GM12891 (cell line): ENCODE measurements around the gene FCRL1.

Experiments used
- PAX5 ChIP-seq: IDR thresholded peaks from 2 replicates; pipeline ENCODE4 v1.6.1; 2011; ENCODE audit warnings: low read length, moderate library complexity, mild to moderate bottlenecking; ENCODE audit not compliant: insufficient read depth, severe bottlenecking
- POLR2A ChIP-seq: IDR thresholded peaks from 2 replicates; pipeline ENCODE4 v1.6.1; 2011; ENCODE audit warnings: low read depth, low read length, control low read depth
- POLR2AphosphoS5 ChIP-seq: IDR thresholded peaks from 2 replicates; pipeline ENCODE4 v1.6.1; 2011; ENCODE audit warnings: low read depth, low read length, control low read depth
- POU2F2 ChIP-seq: IDR thresholded peaks from 2 replicates; pipeline ENCODE4 v1.6.1; 2011; ENCODE audit warnings: low read depth, mild to moderate bottlenecking, control low read depth, low read length, moderate library complexity
- SPI1 ChIP-seq: IDR thresholded peaks from 2 replicates; pipeline ENCODE4 v1.6.1; 2011; ENCODE audit warnings: low read depth, low read length, control low read depth
- TAF1 ChIP-seq: IDR thresholded peaks from 2 replicates; pipeline ENCODE4 v1.6.1; 2011; ENCODE audit warnings: low read depth, low read length, control low read depth

DNA sequence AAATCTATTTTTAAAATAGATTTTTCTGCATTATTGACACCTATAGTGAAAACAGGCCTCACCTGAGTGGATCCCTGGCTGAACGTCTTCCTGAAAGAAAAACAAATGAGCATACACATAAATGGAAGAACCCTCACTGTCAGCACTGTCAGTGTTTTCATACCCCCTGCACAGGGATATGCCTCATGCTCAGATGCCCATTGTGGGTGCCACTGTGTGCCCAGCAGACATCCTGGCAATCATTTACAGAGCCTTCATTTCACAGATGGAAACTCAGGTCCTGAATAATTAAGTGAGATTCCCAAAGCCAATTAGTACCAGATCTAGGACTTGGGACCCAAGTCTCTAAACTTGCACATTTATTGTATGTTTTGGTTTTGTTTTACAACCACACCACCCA lies 19.9 kb downstream of the FCRL1 start:
- TF ChIP-seq POLR2A: no peak
- no peak for TF ChIP-seq TAF1
- TF ChIP-seq POLR2AphosphoS5: no peak
- no peak for TF ChIP-seq SPI1
- TF ChIP-seq PAX5: no peak
- no peak for TF ChIP-seq POU2F2
